ENCODE measurements around the gene EPHA6. TPM values are rescaled to one million over a fixed set of nuclear protein-coding genes. Genes with fewer than 3 reads are reported as not detected.

The EPHA6 gene
- total and polyA plus RNA-seq, 9 of the 15 experiments (the other 6 are each of a cell fraction or from before 2014, with no cell fraction given) = not detected

DNA sequence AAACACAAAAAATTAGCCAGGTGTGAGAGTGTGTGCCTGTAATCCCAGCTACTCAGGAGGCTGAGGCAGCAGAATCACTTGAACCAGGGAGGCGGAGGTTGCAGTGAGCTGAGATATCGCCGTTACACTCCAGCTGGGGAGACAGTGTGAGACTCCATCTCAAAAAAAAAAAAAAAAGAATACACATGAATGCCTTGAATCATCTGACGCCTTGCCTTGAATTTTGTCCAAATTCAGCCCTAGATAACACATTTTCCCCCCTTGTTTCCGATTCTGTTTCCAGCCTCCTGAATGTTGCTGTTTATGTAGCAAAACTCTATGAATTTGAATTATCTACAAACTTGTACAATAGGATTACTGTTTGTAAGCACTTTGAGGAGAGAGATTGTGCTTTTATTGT lies 851.5 kb downstream of the EPHA6 start (continued):
- TF ChIP-seq, protein P1, sequence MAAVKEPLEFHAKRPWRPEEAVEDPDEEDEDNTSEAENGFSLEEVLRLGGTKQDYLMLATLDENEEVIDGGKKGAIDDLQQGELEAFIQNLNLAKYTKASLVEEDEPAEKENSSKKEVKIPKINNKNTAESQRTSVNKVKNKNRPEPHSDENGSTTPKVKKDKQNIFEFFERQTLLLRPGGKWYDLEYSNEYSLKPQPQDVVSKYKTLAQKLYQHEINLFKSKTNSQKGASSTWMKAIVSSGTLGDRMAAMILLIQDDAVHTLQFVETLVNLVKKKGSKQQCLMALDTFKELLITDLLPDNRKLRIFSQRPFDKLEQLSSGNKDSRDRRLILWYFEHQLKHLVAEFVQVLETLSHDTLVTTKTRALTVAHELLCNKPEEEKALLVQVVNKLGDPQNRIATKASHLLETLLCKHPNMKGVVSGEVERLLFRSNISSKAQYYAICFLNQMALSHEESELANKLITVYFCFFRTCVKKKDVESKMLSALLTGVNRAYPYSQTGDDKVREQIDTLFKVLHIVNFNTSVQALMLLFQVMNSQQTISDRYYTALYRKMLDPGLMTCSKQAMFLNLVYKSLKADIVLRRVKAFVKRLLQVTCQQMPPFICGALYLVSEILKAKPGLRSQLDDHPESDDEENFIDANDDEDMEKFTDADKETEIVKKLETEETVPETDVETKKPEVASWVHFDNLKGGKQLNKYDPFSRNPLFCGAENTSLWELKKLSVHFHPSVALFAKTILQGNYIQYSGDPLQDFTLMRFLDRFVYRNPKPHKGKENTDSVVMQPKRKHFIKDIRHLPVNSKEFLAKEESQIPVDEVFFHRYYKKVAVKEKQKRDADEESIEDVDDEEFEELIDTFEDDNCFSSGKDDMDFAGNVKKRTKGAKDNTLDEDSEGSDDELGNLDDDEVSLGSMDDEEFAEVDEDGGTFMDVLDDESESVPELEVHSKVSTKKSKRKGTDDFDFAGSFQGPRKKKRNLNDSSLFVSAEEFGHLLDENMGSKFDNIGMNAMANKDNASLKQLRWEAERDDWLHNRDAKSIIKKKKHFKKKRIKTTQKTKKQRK (IDR thresholded peaks at IDR 0.05; ENCODE audit: borderline replicate concordance, low read depth, low read length) = no peak
- TF ChIP-seq ZNF644 (tag; IDR thresholded peaks at IDR 0.05; ENCODE audit: low read depth) = no peak
- TF ChIP-seq ZNF239 (CRISPR knock-in tag; IDR thresholded peaks at IDR 0.05) = no peak
- no peak for TF ChIP-seq FOXK2 (conservative IDR thresholded peaks at IDR 0.05 in 1 of 2, IDR thresholded peaks at IDR 0.05 in 1 of 2; ENCODE audit: low read depth in 2 of 2)
- TF ChIP-seq NCOA6 (IDR thresholded peaks at IDR 0.05) = no peak

- Histone ChIP-seq H4K20me1 (replicated peaks; ENCODE audit: control insufficient read depth, insufficient read depth, low read length) (no peaks in the 10 kb centered on the region), H3K9ac (ENCODE audit: insufficient read depth in 1 of 2, low read depth in 2 of 2, low read length in 2 of 2) (no peak overlapping the region), H3K36me3 (ENCODE audit: control insufficient read depth, insufficient read depth, low read length) (no peaks in the 10 kb centered on the region), H3K27me3 (ENCODE audit: control insufficient read depth in 2 of 2, insufficient read depth in 2 of 2, low read length in 2 of 2) (no peaks in the 10 kb centered on the region), H2AFZ (ENCODE audit: low read depth, low read length) (no peak overlapping the region), H3K4me1 (replicated peaks in 1 of 2; ENCODE audit: control insufficient read depth in 2 of 2, insufficient read depth in 2 of 2, low read length in 2 of 2) (no peaks in the 10 kb centered on the region), H3K9me3 (replicated peaks; ENCODE audit: control insufficient read depth, insufficient read depth, low read depth, low read length) (no peaks in the 10 kb centered on the region), H3K4me2 (ENCODE audit: insufficient read depth, low read length) (no peak overlapping the region), H3K27ac (ENCODE audit: extremely low read depth, low read depth, low read length) (no peak overlapping the region), H3K4me3 (no peak overlapping the region), H3K9me1 (ENCODE audit: control insufficient read depth, insufficient read depth, low read length) (no peaks in the 10 kb centered on the region), H3K79me2 (ENCODE audit: control insufficient read depth, insufficient read depth, low read length) (no peaks in the 10 kb centered on the region)
- BruUV-seq (replicated peaks) = no TSS peak
- DNase-seq (ENCODE audit: extremely low read depth in 1 of 4, low spot score in 3 of 4) (no peak), ATAC-seq (no peak), FAIRE-seq (no peak)
- CTCF ChIA-PET (ENCODE audit: low intra/inter-chr PET ratio) = no interaction called here
- intact Hi-C loops (cut with micrococcal nuclease) (no loop called here), in situ Hi-C loops (cut with MboI) (no loop called here)
- POLR2A ChIA-PET = no interaction called here
- WGBS (ENCODE audit: insufficient coverage, low coverage, missing lambda C conversion rate) = 3% methylated on average over 4 of the region's 4 CpGs
- TF ChIP-seq HDAC2 (IDR thresholded peaks at IDR 0.05) (no peak), ZKSCAN3 (CRISPR knock-in tag; IDR thresholded peaks at IDR 0.05) (no peak), SLC30A9 (CRISPR knock-in tag; IDR thresholded peaks at IDR 0.05) (no peak), SMAD1 (IDR thresholded peaks at IDR 0.05; ENCODE audit: low read depth, low read length, partially characterized antibody) (no peak), CUX1 (CRISPR knock-in tag; IDR thresholded peaks at IDR 0.05) (no peak), HMG20A (CRISPR knock-in tag; conservative IDR thresholded peaks at IDR 0.05) (no peak), CC2D1A (IDR thresholded peaks at IDR 0.05) (no peak), ERF (CRISPR knock-in tag; IDR thresholded peaks at IDR 0.05) (no peak), ELF4 (CRISPR knock-in tag; IDR thresholded peaks at IDR 0.05) (no peak)
- TF ChIP-seq, protein P2, sequence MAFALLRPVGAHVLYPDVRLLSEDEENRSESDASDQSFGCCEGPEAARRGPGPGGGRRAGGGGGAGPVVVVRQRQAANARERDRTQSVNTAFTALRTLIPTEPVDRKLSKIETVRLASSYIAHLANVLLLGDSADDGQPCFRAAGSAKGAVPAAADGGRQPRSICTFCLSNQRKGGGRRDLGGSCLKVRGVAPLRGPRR (CRISPR knock-in tag; IDR thresholded peaks at IDR 0.05) = no peak
These were observed 856.6 kb downstream of the EPHA6 start for GRCh38 chr3:97670952-97671351.

All from K562 (cell line).